H1 (cell line): Measurements from ENCODE around the gene PDE1A. TPM values are rescaled to one million over a fixed set of nuclear protein-coding genes. Genes with fewer than 3 reads are reported as not detected.
A peak's percentile ranks its signal among the peaks of the same experiment; 100 is the strongest.

Experiments
- CTCF ChIA-PET: fragments of 300-600 bp; sonication (Branson Sonifier 250); formaldehyde crosslinking; loops from one replicate; lab custom pipeline; 2021; ENCODE audit not compliant: partially characterized antibody; lab: Charles Lee
- POLR2A ChIA-PET: fragments of 300-600 bp; sonication (Branson Sonifier 250); formaldehyde crosslinking; loops from one replicate; lab custom pipeline; 2021; ENCODE audit warnings: inconsistent platforms; ENCODE audit not compliant: partially characterized antibody; lab: Charles Lee
- DNase-seq, 2 experiments: peaks; one replicate each; pipeline versions ENCODE4 v3.0.0 to v3.0.0-alpha.2; 2010 to 2022; ENCODE audit warnings: low spot score in 2 of 2, low read depth in 1 of 2, mixed read lengths in 1 of 2
- FAIRE-seq: peaks from 2 replicates; lab custom pipeline; 2011; peaks lifted over from hg19 to GRCh38; lab: Jason Lieb, UNC
- H2AFZ ChIP-seq: 2 replicates; pipeline ENCODE4 v1.8.1; 2012; ENCODE audit warnings: low read length, inconsistent platforms
- H2AK5ac ChIP-seq: 2 replicates; pipeline ENCODE4 v1.6.1; 2013; ENCODE audit warnings: low read depth, low read length
- H2BK120ac ChIP-seq: replicated peaks from 2 replicates; pipeline ENCODE3; 2013; ENCODE audit warnings: low read depth, low read length, inconsistent platforms
- H2BK12ac ChIP-seq: 2 replicates; pipeline ENCODE4 v1.6.1; 2013; ENCODE audit warnings: low read depth, low read length
- H2BK15ac ChIP-seq: 2 replicates; pipeline ENCODE4 v1.6.1; 2013; ENCODE audit warnings: low read length
- H2BK20ac ChIP-seq: 2 replicates; pipeline ENCODE4 v1.6.1; 2013; ENCODE audit warnings: low read length
- H2BK5ac ChIP-seq: 2 replicates; pipeline ENCODE4 v1.6.1; 2013; ENCODE audit warnings: low read depth, low read length
- H3K14ac ChIP-seq: 2 replicates; pipeline ENCODE4 v1.6.1; 2013; ENCODE audit warnings: inconsistent platforms; ENCODE audit not compliant: insufficient read length
- H3K18ac ChIP-seq: 2 replicates; pipeline ENCODE4 v1.6.1; 2013; ENCODE audit warnings: low read length; ENCODE audit errors: extremely low read depth
- H3K23ac ChIP-seq: 2 replicates; pipeline ENCODE4 v1.6.1; 2013; ENCODE audit warnings: inconsistent platforms; ENCODE audit not compliant: insufficient read length
- H3K23me2 ChIP-seq: 2 replicates; pipeline ENCODE4 v1.6.1; 2013; ENCODE audit warnings: low read depth, low read length
- H3K27ac ChIP-seq: 2 replicates; pipeline ENCODE4 v1.6.1; 2011; ENCODE audit warnings: low read depth, low read length, inconsistent platforms
- H3K27me3 ChIP-seq, 4 experiments: replicated peaks in 1 of 4; 1 replicate in 1 of 4; 2 replicates in 3 of 4; pipeline versions ENCODE4 v1.6.1 to v1.8.1; 2011 to 2013; ENCODE audit warnings: low read length in 3 of 4, mild to moderate bottlenecking in 3 of 4, inconsistent platforms in 2 of 4, mixed read lengths in 2 of 4, moderate library complexity in 1 of 4; ENCODE audit not compliant: control insufficient read depth in 3 of 4, insufficient read depth in 3 of 4; ENCODE audit errors: extremely low read depth in 1 of 4
- H3K36me3 ChIP-seq, 4 experiments: 2 replicates each; pipeline versions ENCODE4 v1.6.1 to v1.8.1; 2011 to 2013; ENCODE audit warnings: mild to moderate bottlenecking in 4 of 4, low read length in 3 of 4, moderate library complexity in 2 of 4, control low read depth in 1 of 4, inconsistent platforms in 1 of 4; ENCODE audit not compliant: insufficient read depth in 4 of 4, control insufficient read depth in 2 of 4
- H3K4ac ChIP-seq: replicated peaks from 2 replicates; pipeline ENCODE3; 2013; ENCODE audit warnings: low read length, low read depth, mixed read lengths, inconsistent platforms; ENCODE audit not compliant: insufficient read length
- H3K4me1 ChIP-seq, 4 experiments: replicated peaks in 1 of 4; 1 replicate in 1 of 4; 2 replicates in 3 of 4; pipeline versions ENCODE4 v1.6.1 to v1.8.1; 2011 to 2013; ENCODE audit warnings: low read length in 3 of 4, inconsistent platforms in 2 of 4, mixed read lengths in 1 of 4; ENCODE audit not compliant: insufficient read depth in 4 of 4, control insufficient read depth in 3 of 4
- H3K4me2 ChIP-seq, 2 experiments: 2 replicates each; pipeline versions ENCODE4 v1.6.1 to v1.8.1; 2011 to 2013; ENCODE audit warnings: low read depth in 2 of 2, low read length in 2 of 2, control low read depth in 1 of 2, inconsistent platforms in 1 of 2, mild to moderate bottlenecking in 1 of 2; ENCODE audit not compliant: insufficient read depth in 1 of 2
- H3K4me3 ChIP-seq, 4 experiments: fragments of 200-600, 300-600 bp in 1 of 4; sonication (generic), shearing (Covaris generic), sonication (Bioruptor Twin) in 1 of 4; 2 replicates each; pipeline versions ENCODE4 v1.5.1 to v1.8.1; 2011 to 2016; ENCODE audit warnings: low read length in 4 of 4, low read depth in 3 of 4, control low read depth in 2 of 4, inconsistent platforms in 2 of 4, mild to moderate bottlenecking in 2 of 4, mixed read lengths in 1 of 4, moderate library complexity in 1 of 4; ENCODE audit not compliant: insufficient read depth in 2 of 4; ENCODE audit errors: extremely low read depth in 1 of 4
- H3K56ac ChIP-seq: replicated peaks from 2 replicates; pipeline ENCODE3; 2013; ENCODE audit warnings: low read depth, mild to moderate bottlenecking, mixed read lengths, low read length, inconsistent platforms; ENCODE audit not compliant: insufficient read length
- H3K79me1 ChIP-seq: 2 replicates; pipeline ENCODE4 v1.6.1; 2013; ENCODE audit warnings: low read depth, low read length, control low read depth
- H3K79me2 ChIP-seq, 2 experiments: 2 replicates each; pipeline versions ENCODE4 v1.6.1 to v1.8.1; 2012 to 2013; ENCODE audit warnings: low read length in 2 of 2, mild to moderate bottlenecking in 2 of 2, inconsistent platforms in 1 of 2; ENCODE audit not compliant: insufficient read depth in 2 of 2, control insufficient read depth in 1 of 2
- H3K9ac ChIP-seq, 4 experiments: replicated peaks in 1 of 4; 1 replicate in 1 of 4; 2 replicates in 3 of 4; pipeline versions ENCODE4 v1.6.1 to v1.8.1; 2011 to 2013; ENCODE audit warnings: low read depth in 3 of 4, low read length in 3 of 4, control low read depth in 2 of 4, mild to moderate bottlenecking in 2 of 4, moderate library complexity in 2 of 4, inconsistent platforms in 1 of 4; ENCODE audit errors: extremely low read depth in 1 of 4
- H3K9me3 ChIP-seq, 2 experiments: 2 replicates each; pipeline versions ENCODE4 v1.6.1 to v1.8.1; 2012 to 2013; ENCODE audit warnings: mild to moderate bottlenecking in 2 of 2, moderate library complexity in 2 of 2, control low read depth in 1 of 2, inconsistent platforms in 1 of 2, low read depth in 1 of 2, low read length in 1 of 2, mixed read lengths in 1 of 2; ENCODE audit not compliant: insufficient read depth in 2 of 2
- H4K20me1 ChIP-seq, 2 experiments: replicated peaks in 1 of 2; 2 replicates each; pipeline versions ENCODE3 to v1.8.1; 2011 to 2013; ENCODE audit warnings: inconsistent platforms in 2 of 2, low read length in 2 of 2, mild to moderate bottlenecking in 1 of 2; ENCODE audit not compliant: insufficient read depth in 2 of 2, control insufficient read depth in 1 of 2
- H4K5ac ChIP-seq: 2 replicates; pipeline ENCODE4 v1.6.1; 2013; ENCODE audit warnings: low read length, low read depth, mixed read lengths, inconsistent platforms; ENCODE audit not compliant: insufficient read length
- H4K8ac ChIP-seq: 2 replicates; pipeline ENCODE4 v1.8.0; 2013; ENCODE audit warnings: mild to moderate bottlenecking, moderate library complexity, low read length, inconsistent platforms; ENCODE audit not compliant: insufficient read depth; ENCODE audit errors: extremely low read depth
- H4K91ac ChIP-seq: replicated peaks from 2 replicates; pipeline ENCODE3; 2013; ENCODE audit warnings: low read length, mixed read lengths, inconsistent platforms; ENCODE audit not compliant: insufficient read length
- CTCF ChIP-seq, 3 experiments: IDR thresholded peaks; 1 replicate in 2 of 3; 2 replicates in 1 of 3; pipeline versions ENCODE4 v1.5.1 to v1.6.1; 2011; ENCODE audit warnings: low read length in 3 of 3, mild to moderate bottlenecking in 3 of 3, inconsistent platforms in 2 of 3, low read depth in 1 of 3, moderate library complexity in 1 of 3; ENCODE audit not compliant: insufficient read depth in 1 of 3; ENCODE audit errors: control extremely low read depth in 1 of 3
- EP300 ChIP-seq, 2 experiments: IDR thresholded peaks; 1 replicate in 1 of 2; 2 replicates in 1 of 2; pipeline ENCODE4 v1.6.1; 2011 to 2012; ENCODE audit warnings: low read depth in 2 of 2, low read length in 2 of 2, mild to moderate bottlenecking in 2 of 2, borderline replicate concordance in 1 of 2, inconsistent platforms in 1 of 2, moderate library complexity in 1 of 2
- HDAC6 ChIP-seq: IDR thresholded peaks from one replicate; pipeline ENCODE4 v1.7.1; 2012; ENCODE audit warnings: low read depth, mild to moderate bottlenecking, inconsistent platforms, low read length, moderate library complexity
- JUN ChIP-seq: IDR thresholded peaks from 2 replicates; pipeline ENCODE4 v1.6.1; 2011; ENCODE audit warnings: low read depth, mild to moderate bottlenecking, improper control_type of control experiment, low read length
- RAD21 ChIP-seq, 2 experiments: IDR thresholded peaks in 1 of 2; conservative IDR thresholded peaks in 1 of 2; 2 replicates each; pipeline ENCODE4 v1.6.1; 2011; ENCODE audit warnings: low read depth in 2 of 2, low read length in 2 of 2, improper control_type of control experiment in 1 of 2, inconsistent platforms in 1 of 2, mild to moderate bottlenecking in 1 of 2, moderate library complexity in 1 of 2
- WGBS, 2 experiments: shearing (Covaris generic) in 1 of 2; methylation state at CpG; one replicate each; pipeline versions ENCODE4 v1.1.6 to v1.1.7; 2013 to 2015; ENCODE audit warnings: low lambda C conversion rate in 2 of 2, mixed read lengths in 2 of 2, inconsistent platforms in 1 of 2, low coverage in 1 of 2, missing lambda C conversion rate in 1 of 2; ENCODE audit not compliant: insufficient replicate concordance in 2 of 2, insufficient coverage in 1 of 2, insufficient read length in 1 of 2; ENCODE audit errors: extremely low coverage in 1 of 2, missing lambda C conversion rate in 1 of 2; 5-methylcytosine and 5-hydroxymethylcytosine counted together
- polyA plus RNA-seq, 7 experiments: library from polyadenylated mRNA; depleted of rRNA in 3 of 7; stranded (reverse) in 5 of 7; unstranded in 2 of 7; fragments of >200 nt in 5 of 7; fragments of 200-250 nt in 2 of 7; gene quantifications; 1 replicate in 5 of 7; 2 replicates in 1 of 7; 4 replicates in 1 of 7; pipeline versions ENCODE4 v1.2.1 to v1.2.3, GENCODE V29; 2011 to 2013; ENCODE audit warnings: missing spikeins in 2 of 7, mixed read lengths in 2 of 7
- total RNA-seq: library from RNA; stranded (reverse); fragmentation: NEBNext Ultra II Directional; extraction: Animal tissue kit (Norgen Biotek cat#: 25700); gene quantifications from 2 replicates; pipeline ENCODE4 v1.2.1, GENCODE V29; 2021

The PDE1A gene
- total and polyA plus RNA-seq, 2 of the 8 experiments (the other 6 are each of a cell fraction or from before 2014, with no cell fraction given), result 0.34 TPM; not detected in 1

DNA sequence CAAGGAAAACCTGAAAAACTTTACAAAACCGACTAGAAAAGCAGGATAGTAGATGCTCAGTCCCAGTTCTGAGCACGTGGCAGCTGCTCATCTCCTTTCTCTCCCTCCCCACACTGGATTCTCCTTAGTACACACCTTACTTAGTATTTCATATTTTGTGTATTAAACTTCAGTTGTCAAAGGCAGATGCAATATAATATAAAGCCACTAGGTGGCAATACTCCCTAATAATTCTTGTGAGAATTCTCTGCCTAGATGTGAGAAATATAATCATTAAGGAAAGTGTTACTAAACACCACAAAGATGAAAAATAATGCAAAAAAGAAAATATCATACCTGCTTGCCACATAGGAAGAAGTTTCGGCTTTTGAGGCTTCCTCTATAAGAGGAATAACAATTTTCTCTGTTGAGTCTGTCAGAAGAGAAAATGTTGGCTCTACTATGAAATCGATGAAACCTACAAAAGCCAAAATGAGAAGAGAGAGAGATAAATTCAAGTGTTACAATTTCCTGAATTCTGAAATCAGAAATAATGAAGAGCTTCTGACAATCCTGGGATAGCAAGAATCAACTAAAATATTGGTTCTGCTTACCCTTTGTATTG, 240.6 kb downstream of the PDE1A start:
- no peak overlapping the region for H3K14ac ChIP-seq
- 0 out of 4 replicates have a peak, but pooled peaks cover 0 to 4% of the 10 kb centered on the region in 2 experiments for H3K9me3 ChIP-seq
- no peak overlapping the region for H2BK20ac ChIP-seq
- H2BK15ac ChIP-seq, result no peak overlapping the region
- H3K56ac ChIP-seq, result no peak overlapping the region
- H2BK5ac ChIP-seq, result no peak overlapping the region
- CTCF ChIA-PET, result interaction anchor here (0.6 to 5.8 kb wide), 40 partner anchors 8 to 511 kb away, joined by 3 to 93 read pairs (median 3); no protein-coding TSS in a partner anchor
- no peak overlapping the region for H3K4ac ChIP-seq
- no peak overlapping the region for H3K18ac ChIP-seq
- H3K23ac ChIP-seq, result no peak overlapping the region
- no peak overlapping the region for H4K91ac ChIP-seq
- no peak overlapping the region for H3K4me3 ChIP-seq
- no peak overlapping the region for H2BK12ac ChIP-seq
- H3K27ac ChIP-seq, result no peak overlapping the region
- H3K27me3 ChIP-seq, result no peaks in the 10 kb centered on the region
- FAIRE-seq (no peak), DNase-seq (no peak)
- no peak overlapping the region for H3K9ac ChIP-seq
- no peaks in the 10 kb centered on the region; a peak in 1 of 8 replicates for H3K36me3 ChIP-seq
- no peak overlapping the region for H4K5ac ChIP-seq
- no peaks in the 10 kb centered on the region for H3K4me1 ChIP-seq
- TF ChIP-seq HDAC6, result no peak
- TF ChIP-seq CTCF (IDR thresholded peaks at IDR 0.05; ENCODE audit: control extremely low read depth in 1 of 3, insufficient read depth in 1 of 3, low read depth in 1 of 3, low read length in 3 of 3), result peak in 2 of 3 experiments; percentile 27 to 37; a peak in 2 of 4 replicates
- peak; percentile 65 to 81 for TF ChIP-seq RAD21 (IDR thresholded peaks at IDR 0.05 in 1 of 2, conservative IDR thresholded peaks at IDR 0.05 in 1 of 2; ENCODE audit: low read depth in 2 of 2, low read length in 2 of 2)
- TF ChIP-seq JUN, result no peak
- TF ChIP-seq EP300 (IDR thresholded peaks at IDR 0.05; ENCODE audit: borderline replicate concordance in 1 of 2, low read depth in 2 of 2, low read length in 2 of 2), result no peak
- TF ChIP-seq, all 59 proteins: peak for 2
- Histone ChIP-seq H3K4me2 (no peak overlapping the region), H3K79me2 (no peaks in the 10 kb centered on the region), H3K23me2 (no peaks in the 10 kb centered on the region; the same call in 1 of the 2 replicates), H4K8ac (no peak overlapping the region), H3K79me1 (no peaks in the 10 kb centered on the region), H2AFZ (no peak overlapping the region), H4K20me1 (no peaks in the 10 kb centered on the region), H2AK5ac (no peak overlapping the region), H2BK120ac (no peak overlapping the region)
- 37% methylated on average over 4 of the region's 4 CpGs; no CpG with 5 or more reads in 1 of the 2 experiments for WGBS, 2 experiments
- POLR2A ChIA-PET, result interaction anchor here (1.7 kb wide), 1 partner anchor 529 kb away, joined by 4 read pairs; no protein-coding TSS in a partner anchor
